ENCODE results near the gene VAV1. TPM values are rescaled to one million over a fixed set of nuclear protein-coding genes. Genes with fewer than 3 reads are reported as not detected.

Gene VAV1
- total and polyA plus RNA-seq, 2 experiments from 2014 or later: not detected

DNA sequence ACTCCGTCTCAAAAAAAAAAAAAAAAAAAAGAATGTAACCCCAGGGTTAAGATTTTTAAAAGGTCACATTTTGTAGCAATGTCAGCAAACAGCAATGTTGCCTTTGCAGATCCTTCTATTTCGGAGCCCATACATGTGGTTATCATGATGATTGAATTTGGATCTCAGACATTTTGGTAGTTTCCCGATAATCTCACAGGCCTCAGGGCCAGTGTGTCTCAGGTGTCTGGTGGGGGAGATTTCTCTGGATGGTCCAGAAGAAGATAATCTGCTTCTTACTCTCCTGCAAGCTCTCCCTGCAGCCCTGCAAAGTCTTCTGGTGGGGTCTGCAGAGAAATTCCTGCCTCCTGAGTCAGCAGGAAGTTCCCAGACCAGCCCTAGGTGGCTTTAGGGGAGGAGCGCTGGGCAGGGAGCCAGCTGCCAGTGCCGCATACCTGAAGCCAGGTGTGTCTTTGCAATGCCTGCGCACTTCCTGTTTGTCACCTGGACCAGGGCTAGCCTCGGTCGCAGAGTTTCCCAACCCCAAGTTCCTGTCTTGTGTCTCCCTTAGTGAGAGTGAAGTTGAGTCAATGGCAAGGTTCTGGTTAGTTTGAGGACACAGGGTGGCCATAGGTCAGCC lies 6.7 kb upstream of the VAV1 start:
- Histone ChIP-seq H3K4me1 (ENCODE audit: insufficient read depth) (no peaks in the 10 kb centered on the region), H3K4me3 (no peak overlapping the region), H2AFZ (no peak overlapping the region), H3K9me3 (ENCODE audit: low read depth) (no peaks in the 10 kb centered on the region), H3K27ac (no peak overlapping the region), H4K20me1 (ENCODE audit: insufficient read depth) (no peaks in the 10 kb centered on the region), H3K36me3 (ENCODE audit: low read depth) (no peaks in the 10 kb centered on the region), H3K27me3 (replicated peaks; ENCODE audit: insufficient read depth) (peaks cover 15% of the 10 kb centered on the region), H3K9me2 (ENCODE audit: insufficient read depth) (no peaks in the 10 kb centered on the region), H3K4me2 (ENCODE audit: unreplicated experiment) (no peak overlapping the region), H3K79me2 (ENCODE audit: insufficient read depth) (no peaks in the 10 kb centered on the region), H3F3A (ENCODE audit: insufficient read depth) (no peaks in the 10 kb centered on the region), H3K9ac (no peak overlapping the region)
- DNase-seq: no peak
- WGBS, 2 experiments (ENCODE audit: low coverage in 1 of 2, low lambda C conversion rate in 2 of 2, missing lambda C conversion rate in 2 of 2): 29 to 43% methylated on average over 8 of the region's 8 CpGs
- in situ Hi-C loops (cut with MboI): no loop called here
- no peak for TF ChIP-seq EZH2phosphoT487 (IDR thresholded peaks at IDR 0.05; ENCODE audit: insufficient read depth, low read depth)
- no peak for TF ChIP-seq EZH2 (IDR thresholded peaks at IDR 0.05; ENCODE audit: insufficient read depth, poor library complexity, severe bottlenecking)

GRCh38 chr19:6766357-6767080 lies 6.0 kb upstream of the VAV1 start:
- TF ChIP-seq EZH2phosphoT487 (IDR thresholded peaks at IDR 0.05; ENCODE audit: insufficient read depth, low read depth) (no peak), EZH2 (IDR thresholded peaks at IDR 0.05; ENCODE audit: insufficient read depth, poor library complexity, severe bottlenecking) (no peak)
- H3K4me2 ChIP-seq (ENCODE audit: unreplicated experiment): no peak overlapping the region
- in situ Hi-C loops (cut with MboI): no loop called here
- H3K79me2 ChIP-seq (ENCODE audit: insufficient read depth): no peaks in the 10 kb centered on the region
- H3K4me3 ChIP-seq: no peak overlapping the region
- no peaks in the 10 kb centered on the region for H3K9me2 ChIP-seq (ENCODE audit: insufficient read depth)
- H2AFZ ChIP-seq: no peak overlapping the region
- no peak for DNase-seq
- no peaks in the 10 kb centered on the region for H3K4me1 ChIP-seq (ENCODE audit: insufficient read depth)
- H3K27me3 ChIP-seq (replicated peaks; ENCODE audit: insufficient read depth): peaks cover 15% of the 10 kb centered on the region
- no peaks in the 10 kb centered on the region for H4K20me1 ChIP-seq (ENCODE audit: insufficient read depth)
- H3K9ac ChIP-seq: no peak overlapping the region
- no peak overlapping the region for H3K27ac ChIP-seq
- no peaks in the 10 kb centered on the region for H3F3A ChIP-seq (ENCODE audit: insufficient read depth)
- 29 to 34% methylated on average over 16 of the region's 16 CpGs for WGBS, 2 experiments (ENCODE audit: low coverage in 1 of 2, low lambda C conversion rate in 2 of 2, missing lambda C conversion rate in 2 of 2)
- no peaks in the 10 kb centered on the region for H3K9me3 ChIP-seq (ENCODE audit: low read depth)
- H3K36me3 ChIP-seq (ENCODE audit: low read depth): no peaks in the 10 kb centered on the region

GRCh38 chr19:6767081-6767356 lies 5.5 kb upstream of the VAV1 start:
- Histone ChIP-seq H3F3A (ENCODE audit: insufficient read depth) (no peaks in the 10 kb centered on the region), H3K4me1 (ENCODE audit: insufficient read depth) (no peaks in the 10 kb centered on the region), H3K4me3 (no peak overlapping the region), H2AFZ (no peak overlapping the region), H4K20me1 (ENCODE audit: insufficient read depth) (no peaks in the 10 kb centered on the region), H3K36me3 (ENCODE audit: low read depth) (no peaks in the 10 kb centered on the region), H3K9me2 (ENCODE audit: insufficient read depth) (no peaks in the 10 kb centered on the region), H3K27ac (no peak overlapping the region), H3K79me2 (ENCODE audit: insufficient read depth) (no peaks in the 10 kb centered on the region), H3K9ac (no peak overlapping the region), H3K4me2 (ENCODE audit: unreplicated experiment) (no peak overlapping the region), H3K9me3 (ENCODE audit: low read depth) (no peaks in the 10 kb centered on the region), H3K27me3 (replicated peaks; ENCODE audit: insufficient read depth) (peaks cover 15% of the 10 kb centered on the region)
- DNase-seq: no peak
- 14 to 17% methylated on average over 15 of the region's 15 CpGs for WGBS, 2 experiments (ENCODE audit: low coverage in 1 of 2, low lambda C conversion rate in 2 of 2, missing lambda C conversion rate in 2 of 2)
- in situ Hi-C loops (cut with MboI): no loop called here
- TF ChIP-seq EZH2phosphoT487 (IDR thresholded peaks at IDR 0.05; ENCODE audit: insufficient read depth, low read depth): no peak
- TF ChIP-seq EZH2 (IDR thresholded peaks at IDR 0.05; ENCODE audit: insufficient read depth, poor library complexity, severe bottlenecking): no peak

GRCh38 chr19:6767357-6768235 lies 4.9 kb upstream of the VAV1 start, which contains the start of gene SH2D3A:
Gene SH2D3A, minus strand, starts transcription at chr19:6767435. Its CDS starts 3,687 bp downstream, at chr19:6763748.
- Histone ChIP-seq H4K20me1 (ENCODE audit: insufficient read depth) (no peaks in the 10 kb centered on the region), H3K36me3 (ENCODE audit: low read depth) (no peaks in the 10 kb centered on the region), H2AFZ (no peak within 1 kb of the TSS), H3F3A (ENCODE audit: insufficient read depth) (no peaks in the 10 kb centered on the region), H3K4me2 (ENCODE audit: unreplicated experiment) (no peak within 1 kb of the TSS), H3K9ac (no peak within 1 kb of the TSS), H3K27me3 (replicated peaks; ENCODE audit: insufficient read depth) (peaks cover 15% of the 10 kb centered on the region), H3K4me1 (ENCODE audit: insufficient read depth) (no peaks in the 10 kb centered on the region), H3K79me2 (ENCODE audit: insufficient read depth) (no peaks in the 10 kb centered on the region), H3K4me3 (no peak within 1 kb of the TSS), H3K9me3 (ENCODE audit: low read depth) (no peaks in the 10 kb centered on the region), H3K27ac (no peak within 1 kb of the TSS), H3K9me2 (ENCODE audit: insufficient read depth) (no peaks in the 10 kb centered on the region)
- TF ChIP-seq EZH2 (IDR thresholded peaks at IDR 0.05; ENCODE audit: insufficient read depth, poor library complexity, severe bottlenecking) (no peak), EZH2phosphoT487 (IDR thresholded peaks at IDR 0.05; ENCODE audit: insufficient read depth, low read depth) (no peak)
- in situ Hi-C loops (cut with MboI): no loop called here
- WGBS, 2 experiments (ENCODE audit: low coverage in 1 of 2, low lambda C conversion rate in 2 of 2, missing lambda C conversion rate in 2 of 2): 15 to 18% methylated on average over 36 to 46 of the region's 47 CpGs
- peak; percentile 19 for DNase-seq
